Kidney epithelial cell (primary cell): ENCODE data around the gene ARFGAP2. TPM values are rescaled to one million over a fixed set of nuclear protein-coding genes. Genes with fewer than 3 reads are reported as not detected.
"Not testable (repeated sequence)": the region's sequence is repeated elsewhere in the genome, so short reads cannot be mapped to it uniquely, and the experiment has no call there.

Experiments
- DNase-seq: peaks from one replicate; pipeline ENCODE4 v3.0.0-alpha.2; 2010; ENCODE audit warnings: low read depth
- H3K27me3 ChIP-seq: 2 replicates; pipeline ENCODE4 v1.6.0; 2011; ENCODE audit warnings: low read length; ENCODE audit not compliant: control insufficient read depth, insufficient read depth
- H3K36me3 ChIP-seq: 2 replicates; pipeline ENCODE4 v1.5.1; 2011; ENCODE audit warnings: low read length; ENCODE audit not compliant: control insufficient read depth, insufficient read depth
- H3K4me3 ChIP-seq: 2 replicates; pipeline ENCODE4 v1.5.1; 2011; ENCODE audit warnings: low read depth, mild to moderate bottlenecking, control low read depth, low read length
- total RNA-seq: library from RNA; depleted of rRNA; stranded (reverse); fragments of >200 nt; gene quantifications from 2 replicates; pipeline ENCODE4 v1.2.3, GENCODE V29; 2015
- TF ChIP-seq, protein P1 (sequence below): IDR thresholded peaks from 2 replicates; pipeline ENCODE4 v1.5.1; 2011; ENCODE audit warnings: mild to moderate bottlenecking, moderate library complexity, low read length, control low read depth, inconsistent platforms; ENCODE audit not compliant: insufficient read depth, poor library complexity, severe bottlenecking

Gene ARFGAP2
- total RNA-seq, 1 donor from 2014 or later: 95.7 TPM

- TF ChIP-seq, protein P1, sequence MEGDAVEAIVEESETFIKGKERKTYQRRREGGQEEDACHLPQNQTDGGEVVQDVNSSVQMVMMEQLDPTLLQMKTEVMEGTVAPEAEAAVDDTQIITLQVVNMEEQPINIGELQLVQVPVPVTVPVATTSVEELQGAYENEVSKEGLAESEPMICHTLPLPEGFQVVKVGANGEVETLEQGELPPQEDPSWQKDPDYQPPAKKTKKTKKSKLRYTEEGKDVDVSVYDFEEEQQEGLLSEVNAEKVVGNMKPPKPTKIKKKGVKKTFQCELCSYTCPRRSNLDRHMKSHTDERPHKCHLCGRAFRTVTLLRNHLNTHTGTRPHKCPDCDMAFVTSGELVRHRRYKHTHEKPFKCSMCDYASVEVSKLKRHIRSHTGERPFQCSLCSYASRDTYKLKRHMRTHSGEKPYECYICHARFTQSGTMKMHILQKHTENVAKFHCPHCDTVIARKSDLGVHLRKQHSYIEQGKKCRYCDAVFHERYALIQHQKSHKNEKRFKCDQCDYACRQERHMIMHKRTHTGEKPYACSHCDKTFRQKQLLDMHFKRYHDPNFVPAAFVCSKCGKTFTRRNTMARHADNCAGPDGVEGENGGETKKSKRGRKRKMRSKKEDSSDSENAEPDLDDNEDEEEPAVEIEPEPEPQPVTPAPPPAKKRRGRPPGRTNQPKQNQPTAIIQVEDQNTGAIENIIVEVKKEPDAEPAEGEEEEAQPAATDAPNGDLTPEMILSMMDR: no peak
- DNase-seq: no peak
- Histone ChIP-seq H3K27me3 (no peaks in the 10 kb centered on the region), H3K36me3 (no peaks in the 10 kb centered on the region), H3K4me3 (no peak overlapping the region)
These were observed 53.6 kb downstream of the ARFGAP2 start for GRCh38 chr11:47123094-47123493.

DNA sequence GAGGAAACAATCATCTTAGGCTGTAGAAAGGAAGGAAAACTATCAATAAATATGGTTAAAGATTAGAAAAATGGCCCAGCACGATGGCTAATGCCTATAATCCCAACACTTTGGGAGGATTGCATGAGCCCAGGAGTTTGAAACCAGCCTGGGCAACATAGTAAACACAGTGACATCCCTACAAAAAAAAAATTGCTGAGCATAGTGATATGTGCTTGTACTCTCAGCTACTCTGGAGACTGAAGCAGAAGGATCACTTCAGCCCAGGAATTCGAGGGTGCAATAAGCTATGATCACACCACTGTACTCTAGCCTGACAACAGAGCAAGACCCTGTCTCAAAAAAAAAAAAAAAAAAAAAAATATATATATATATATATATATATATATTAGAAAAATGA is 54.9 kb downstream of the ARFGAP2 start:
- TF ChIP-seq, protein P1: no peak

DNA sequence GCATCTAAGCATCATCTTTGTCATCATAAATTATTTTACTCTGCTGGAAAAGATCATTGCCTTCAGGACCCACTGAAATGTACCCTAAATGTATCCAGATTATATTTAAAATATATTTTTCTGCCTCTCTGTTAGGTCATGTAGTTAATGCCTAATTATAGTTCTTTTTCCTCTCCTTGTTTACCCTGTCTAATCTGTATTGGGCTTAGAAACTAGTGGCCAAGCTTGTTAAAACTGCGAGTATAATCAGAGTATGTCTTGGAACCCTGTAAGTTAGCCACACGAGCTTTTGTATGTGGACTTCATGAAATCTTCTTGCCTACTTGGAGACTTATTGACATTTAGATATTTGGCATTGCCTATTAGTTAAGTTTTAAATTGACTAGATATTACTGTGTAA is 55.6 kb downstream of the ARFGAP2 start:
- TF ChIP-seq, protein P1: no peak

More for the DNA sequence above, 54.9 kb downstream of the ARFGAP2 start:
- Histone ChIP-seq H3K36me3 (no peaks in the 10 kb centered on the region), H3K27me3 (no peaks in the 10 kb centered on the region), H3K4me3 (no peak overlapping the region)
- no peak for DNase-seq

GRCh38 chr11:47118958-47119688 is 57.6 kb downstream of the ARFGAP2 start:
- H3K27me3 ChIP-seq, H3K36me3 ChIP-seq, DNase-seq, H3K4me3 ChIP-seq: not testable (repeated sequence)

More for the DNA sequence above, 55.6 kb downstream of the ARFGAP2 start:
- Histone ChIP-seq H3K36me3 (no peaks in the 10 kb centered on the region), H3K4me3 (no peak overlapping the region), H3K27me3 (no peaks in the 10 kb centered on the region)
- no peak for DNase-seq

Other genes starting within 250 kb of the ARFGAP2 start
- 31.5 and 45.6 TPM in 2 replicates for gene CSTPP1, start 240.1 kb downstream of the ARFGAP2 start, total RNA-seq
- gene PACSIN3, start 9.6 kb upstream of the ARFGAP2 start, total RNA-seq: 37.9 and 57.4 TPM in 2 replicates
- gene DDB2, start 38.1 kb upstream of the ARFGAP2 start, total RNA-seq: 24.8 and 34.7 TPM in 2 replicates
- 51.6 and 57.1 TPM in 2 replicates for gene ACP2, start 71.9 kb upstream of the ARFGAP2 start, total RNA-seq
- 3.8 and 7.3 TPM in 2 replicates for gene NR1H3, start 81.1 kb upstream of the ARFGAP2 start, total RNA-seq
- gene MADD, start 93.3 kb upstream of the ARFGAP2 start, total RNA-seq: 18.5 and 20.2 TPM in 2 replicates
- not detected in 2 replicates for gene MYBPC3, start 175.8 kb upstream of the ARFGAP2 start, total RNA-seq
- 0.14 TPM in 1 of 2 replicates, not detected in the other for gene SPI1, start 201.7 kb upstream of the ARFGAP2 start, total RNA-seq
- gene SLC39A13, start 231.7 kb upstream of the ARFGAP2 start, total RNA-seq: 113 and 117 TPM in 2 replicates
- gene PSMC3, start 249.6 kb upstream of the ARFGAP2 start, total RNA-seq: 115 and 126 TPM in 2 replicates